HepG2 (cell line): ENCODE results near the gene ADAMTSL3.

ENCODE experiments used
- ARNT2 ChIP-seq: sonication (generic); formaldehyde crosslinking; IDR thresholded peaks from 2 replicates; pipeline ENCODE4 v1.8.0; 2022; ENCODE audit warnings: mild to moderate bottlenecking, low read depth, missing genetic modification reagents, moderate library complexity
- BATF2 ChIP-seq: sonication (generic); formaldehyde crosslinking; IDR thresholded peaks from 2 replicates; pipeline ENCODE4 v1.8.0; 2022; ENCODE audit warnings: mild to moderate bottlenecking, missing genetic modification reagents, moderate library complexity
- FOSL1 ChIP-seq: sonication (generic); formaldehyde crosslinking; IDR thresholded peaks from 2 replicates; pipeline ENCODE4 v1.9.0; 2021; ENCODE audit warnings: missing genetic modification reagents, borderline replicate concordance
- HNRNPUL1 ChIP-seq: fragments of 200-400 bp; formaldehyde crosslinking; IDR thresholded peaks from 2 replicates; pipeline ENCODE4 v1.6.1; 2017; ENCODE audit warnings: low read depth, mild to moderate bottlenecking, low read length, moderate library complexity
- NONO ChIP-seq, 2 experiments: fragments of 450-650 bp in 1 of 2; sonication (generic) in 1 of 2; formaldehyde crosslinking in 1 of 2; IDR thresholded peaks in 1 of 2; conservative IDR thresholded peaks in 1 of 2; 2 replicates each; pipeline versions ENCODE4 v1.6.1 to v1.8.0; 2017 to 2022; ENCODE audit warnings: mild to moderate bottlenecking in 1 of 2, missing genetic modification reagents in 1 of 2, moderate library complexity in 1 of 2
- RAD21 ChIP-seq: fragments of 450-650 bp; formaldehyde crosslinking; IDR thresholded peaks from 2 replicates; pipeline ENCODE4 v1.5.0; 2020; ENCODE audit warnings: mild to moderate bottlenecking
- SIN3B ChIP-seq: fragments of 150-350 bp; IDR thresholded peaks from 2 replicates; pipeline ENCODE4 v1.6.1; 2014; ENCODE audit warnings: low read length
- TCF12 ChIP-seq, 2 experiments: fragments of 450-650 bp in 1 of 2; sonication (generic) in 1 of 2; formaldehyde crosslinking in 1 of 2; IDR thresholded peaks; 2 replicates each; pipeline versions ENCODE4 v1.6.1 to v1.8.0; 2017 to 2022; ENCODE audit warnings: antibody characterized with exemption in 1 of 2, mild to moderate bottlenecking in 1 of 2, missing genetic modification reagents in 1 of 2, moderate library complexity in 1 of 2
- TF ChIP-seq, protein P1 (sequence below): sonication (generic); formaldehyde crosslinking; IDR thresholded peaks from 2 replicates; pipeline ENCODE4 v1.5.0; 2020; ENCODE audit warnings: mild to moderate bottlenecking, missing genetic modification reagents, moderate library complexity

DNA sequence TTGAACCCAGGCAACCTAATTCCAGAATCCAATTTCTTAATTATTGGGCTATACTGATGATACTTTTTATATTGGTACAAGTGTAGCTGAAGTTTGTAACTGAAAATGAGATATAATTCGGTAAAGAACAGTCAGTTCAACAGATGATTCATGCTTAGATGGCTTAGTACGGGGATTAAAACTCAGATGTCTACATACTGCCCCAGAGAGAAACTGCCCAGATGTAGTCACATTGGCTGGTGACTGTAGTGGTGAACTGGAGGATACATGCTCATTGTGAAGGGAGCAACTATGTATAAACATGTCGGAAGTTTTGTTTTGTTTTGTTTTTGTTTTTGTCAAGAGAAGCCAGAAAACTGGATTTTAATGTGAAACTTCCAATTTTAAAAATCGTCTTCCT lies 179.6 kb downstream of the ADAMTSL3 start:
- TF ChIP-seq HNRNPUL1 = no peak
- TF ChIP-seq, protein P1, sequence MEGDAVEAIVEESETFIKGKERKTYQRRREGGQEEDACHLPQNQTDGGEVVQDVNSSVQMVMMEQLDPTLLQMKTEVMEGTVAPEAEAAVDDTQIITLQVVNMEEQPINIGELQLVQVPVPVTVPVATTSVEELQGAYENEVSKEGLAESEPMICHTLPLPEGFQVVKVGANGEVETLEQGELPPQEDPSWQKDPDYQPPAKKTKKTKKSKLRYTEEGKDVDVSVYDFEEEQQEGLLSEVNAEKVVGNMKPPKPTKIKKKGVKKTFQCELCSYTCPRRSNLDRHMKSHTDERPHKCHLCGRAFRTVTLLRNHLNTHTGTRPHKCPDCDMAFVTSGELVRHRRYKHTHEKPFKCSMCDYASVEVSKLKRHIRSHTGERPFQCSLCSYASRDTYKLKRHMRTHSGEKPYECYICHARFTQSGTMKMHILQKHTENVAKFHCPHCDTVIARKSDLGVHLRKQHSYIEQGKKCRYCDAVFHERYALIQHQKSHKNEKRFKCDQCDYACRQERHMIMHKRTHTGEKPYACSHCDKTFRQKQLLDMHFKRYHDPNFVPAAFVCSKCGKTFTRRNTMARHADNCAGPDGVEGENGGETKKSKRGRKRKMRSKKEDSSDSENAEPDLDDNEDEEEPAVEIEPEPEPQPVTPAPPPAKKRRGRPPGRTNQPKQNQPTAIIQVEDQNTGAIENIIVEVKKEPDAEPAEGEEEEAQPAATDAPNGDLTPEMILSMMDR (CRISPR knock-in tag) = no peak
- TF ChIP-seq FOSL1 = no peak
- TF ChIP-seq BATF2 (CRISPR knock-in tag) = no peak
- no peak for TF ChIP-seq TCF12 (IDR thresholded peaks at IDR 0.05)
- no peak for TF ChIP-seq TCF12 (CRISPR knock-in tag; IDR thresholded peaks at IDR 0.05)
- no peak for TF ChIP-seq ARNT2 (CRISPR knock-in tag)
- no peak for TF ChIP-seq SIN3B
- no peak for TF ChIP-seq RAD21 (CRISPR knock-in tag)
- TF ChIP-seq NONO (IDR thresholded peaks at IDR 0.05) = no peak
- no peak for TF ChIP-seq NONO (CRISPR knock-in tag; conservative IDR thresholded peaks at IDR 0.05)
